ENCODE data around the gene IL36B. TPM values are rescaled to one million over a fixed set of nuclear protein-coding genes. Genes with fewer than 3 reads are reported as not detected.
A peak's percentile ranks its signal among the peaks of the same experiment; 100 is the strongest.

IL36B gene
- total RNA-seq, 4 donors from 2014 or later = 2.3 to 11.9 (median 7.6) TPM

- intact Hi-C loops (cut with DNase I; ENCODE audit: low total_unique reads) = no loop called here
- 86 to 89% methylated on average over 1 of the region's 1 CpG for WGBS, 2 donors
- no peak for TF ChIP-seq CTCF (IDR thresholded peaks at IDR 0.05)
- no peak for TF ChIP-seq POLR2A (IDR thresholded peaks at IDR 0.05)
These were observed 19.9 kb downstream of the IL36B start for GRCh38 chr2:113032737-113033136.

GRCh38 chr2:113028112-113028511 lies 24.6 kb downstream of the IL36B start:
- no peak overlapping the region for H3K4me3 ChIP-seq (ENCODE audit: low read depth, poor library complexity, severe bottlenecking)
- intact Hi-C loops (cut with DNase I; ENCODE audit: low total_unique reads) = no loop called here
- DNase-seq (ENCODE audit: low spot score in 2 of 2) = no peak
- no peak for TF ChIP-seq POLR2A (IDR thresholded peaks at IDR 0.05)
- no peak for TF ChIP-seq CTCF (IDR thresholded peaks at IDR 0.05)
- WGBS, 2 donors = 9% methylated on average over 1 of the region's 1 CpG

More at GRCh38 chr2:113032737-113033136, 19.9 kb downstream of the IL36B start:
- DNase-seq (ENCODE audit: low spot score in 2 of 2) = peak in 1 of 2 donors; percentile 37
- no peak overlapping the region for H3K4me3 ChIP-seq (ENCODE audit: low read depth, poor library complexity, severe bottlenecking)

GRCh38 chr2:113027691-113028090 lies 25.0 kb downstream of the IL36B start:
- intact Hi-C loops (cut with DNase I; ENCODE audit: low total_unique reads) = no loop called here
- TF ChIP-seq CTCF (IDR thresholded peaks at IDR 0.05) (no peak), POLR2A (IDR thresholded peaks at IDR 0.05) (no peak)
- DNase-seq (ENCODE audit: low spot score in 2 of 2) = no peak
- H3K4me3 ChIP-seq (ENCODE audit: low read depth, poor library complexity, severe bottlenecking) = no peak overlapping the region
- 76 to 85% methylated on average over 2 of the region's 2 CpGs for WGBS, 2 donors

GRCh38 chr2:113025737-113026136 lies 26.9 kb downstream of the IL36B start:
- DNase-seq (ENCODE audit: low spot score in 2 of 2) = no peak
- no peak overlapping the region for H3K4me3 ChIP-seq (ENCODE audit: low read depth, poor library complexity, severe bottlenecking)
- TF ChIP-seq CTCF (IDR thresholded peaks at IDR 0.05) (no peak), POLR2A (IDR thresholded peaks at IDR 0.05) (no peak)
- intact Hi-C loops (cut with DNase I; ENCODE audit: low total_unique reads) = no loop called here
- 62 to 75% methylated on average over 2 of the region's 2 CpGs for WGBS, 2 donors

- intact Hi-C loops (cut with DNase I; ENCODE audit: low total_unique reads) = no loop called here
- 87 to 89% methylated on average over 2 of the region's 2 CpGs for WGBS, 2 donors
- no peak overlapping the region for H3K4me3 ChIP-seq (ENCODE audit: low read depth, poor library complexity, severe bottlenecking)
- no peak for TF ChIP-seq POLR2A (IDR thresholded peaks at IDR 0.05)
- TF ChIP-seq CTCF (IDR thresholded peaks at IDR 0.05) = no peak
- no peak for DNase-seq (ENCODE audit: low spot score in 2 of 2)
These were observed 27.9 kb downstream of the IL36B start for GRCh38 chr2:113024764-113025163.

- TF ChIP-seq POLR2A (IDR thresholded peaks at IDR 0.05) (no peak), CTCF (IDR thresholded peaks at IDR 0.05) (no peak)
- DNase-seq (ENCODE audit: low spot score in 2 of 2) = no peak
- 60 to 71% methylated on average over 4 of the region's 4 CpGs for WGBS, 2 donors
- intact Hi-C loops (cut with DNase I; ENCODE audit: low total_unique reads) = no loop called here
- no peak overlapping the region for H3K4me3 ChIP-seq (ENCODE audit: low read depth, poor library complexity, severe bottlenecking)
These were observed 31.4 kb downstream of the IL36B start for GRCh38 chr2:113021312-113021711.
